K562 (cell line): Measurements from ENCODE around the gene PYY. TPM values are rescaled to one million over a fixed set of nuclear protein-coding genes. Genes with fewer than 3 reads are reported as not detected.

ENCODE experiments used
- ATAC-seq: fragments of 200-7000 bp; cut with Tn5 transposase; 3 replicates; pipeline ENCODE4 v1.9.1; 2020; ENCODE audit warnings: moderate library complexity
- BruUV-seq: library from RNA; stranded (reverse); fragments of 400-500 nt; replicated peaks from 2 replicates; lab custom pipeline; 2021; lab: Mats Ljungman, UMichigan
- CTCF ChIA-PET: fragments of 300-600 bp; formaldehyde crosslinking; extraction: SDS; loops from one replicate; lab custom pipeline; 2021; ENCODE audit warnings: low intra/inter-chr PET ratio; lab: Yijun Ruan, JAX
- POLR2A ChIA-PET: fragments of 300-600, 350-650 bp; sonication (Branson Sonifier 250); formaldehyde crosslinking; extraction: SDS; loops from one replicate; lab custom pipeline; 2021; ENCODE audit warnings: antibody characterized with exemption, inconsistent platforms; lab: Yijun Ruan, JAX
- DNase-seq, 4 experiments: peaks; one replicate each; pipeline versions ENCODE4 v3.0.0 to v3.0.0-alpha.2; 2011 to 2018; ENCODE audit warnings: low spot score in 3 of 4, mixed read lengths in 3 of 4; ENCODE audit errors: extremely low read depth in 1 of 4
- FAIRE-seq: peaks from 2 replicates; lab custom pipeline; 2011; peaks lifted over from hg19 to GRCh38; lab: Jason Lieb, UNC
- H2AFZ ChIP-seq: 2 replicates; pipeline ENCODE4 v1.6.0; 2011; ENCODE audit warnings: low read depth, low read length, control low read depth, inconsistent platforms
- H3K27ac ChIP-seq: fragments of 200-600 bp; 3 replicates; pipeline ENCODE4 v1.8.0; 2011; ENCODE audit warnings: low read depth, mild to moderate bottlenecking, control low read depth, inconsistent platforms, low read length, moderate library complexity, mixed read lengths; ENCODE audit errors: extremely low read depth
- H3K27me3 ChIP-seq, 2 experiments: fragments of 300-600 bp in 1 of 2; 2 replicates in 1 of 2; 3 replicates in 1 of 2; pipeline versions ENCODE4 v1.6.0 to v1.8.0; 2011; ENCODE audit warnings: inconsistent platforms in 2 of 2, low read length in 2 of 2, mild to moderate bottlenecking in 1 of 2, mixed read lengths in 1 of 2, moderate library complexity in 1 of 2; ENCODE audit not compliant: control insufficient read depth in 2 of 2, insufficient read depth in 2 of 2
- H3K36me3 ChIP-seq: fragments of 300-600 bp; 3 replicates; pipeline ENCODE4 v1.8.0; 2011; ENCODE audit warnings: mild to moderate bottlenecking, low read length, inconsistent platforms; ENCODE audit not compliant: control insufficient read depth, insufficient read depth
- H3K4me1 ChIP-seq, 2 experiments: fragments of 200-600 bp in 1 of 2; replicated peaks in 1 of 2; 2 replicates in 1 of 2; 3 replicates in 1 of 2; pipeline versions ENCODE4 v1.5.1 to v1.8.0; 2011; ENCODE audit warnings: inconsistent platforms in 2 of 2, low read length in 2 of 2, mild to moderate bottlenecking in 1 of 2, mixed read lengths in 1 of 2, moderate library complexity in 1 of 2; ENCODE audit not compliant: control insufficient read depth in 2 of 2, insufficient read depth in 2 of 2
- H3K4me2 ChIP-seq: 2 replicates; pipeline ENCODE4 v1.6.1; 2011; ENCODE audit warnings: low read length, control low read depth, inconsistent platforms, mixed read lengths; ENCODE audit not compliant: insufficient read depth
- H3K4me3 ChIP-seq: fragments of 200-600 bp; sonication (generic), shearing (Covaris generic); 2 replicates; pipeline ENCODE4 v1.5.1; 2016; ENCODE audit warnings: control low read depth, inconsistent platforms
- H3K79me2 ChIP-seq: fragments of 200-600 bp; 3 replicates; pipeline ENCODE4 v1.8.0; 2011; ENCODE audit warnings: low read length, inconsistent platforms; ENCODE audit not compliant: control insufficient read depth, insufficient read depth
- H3K9ac ChIP-seq, 2 experiments: 2 replicates each; pipeline versions ENCODE4 v1.6.0 to v1.6.1; 2011; ENCODE audit warnings: low read depth in 2 of 2, low read length in 2 of 2, control low read depth in 1 of 2, inconsistent platforms in 1 of 2, mild to moderate bottlenecking in 1 of 2, mixed read lengths in 1 of 2; ENCODE audit not compliant: insufficient read depth in 1 of 2
- H3K9me1 ChIP-seq: one replicate; pipeline ENCODE4 v1.6.0; 2011; ENCODE audit warnings: inconsistent platforms, mild to moderate bottlenecking, low read length, moderate library complexity; ENCODE audit not compliant: control insufficient read depth, insufficient read depth
- H3K9me3 ChIP-seq: replicated peaks from 2 replicates; pipeline ENCODE4 v1.5.1; 2011; ENCODE audit warnings: low read depth, low read length, inconsistent platforms; ENCODE audit not compliant: control insufficient read depth, insufficient read depth
- H4K20me1 ChIP-seq: replicated peaks from 2 replicates; pipeline ENCODE4 v1.6.1; 2011; ENCODE audit warnings: low read length, inconsistent platforms, mixed read lengths; ENCODE audit not compliant: control insufficient read depth, insufficient read depth
- GTF2A2 ChIP-seq: IDR thresholded peaks from 2 replicates; pipeline ENCODE4 v1.6.1; 2016; ENCODE audit warnings: mild to moderate bottlenecking, missing genetic modification characterization, missing compliant biosample characterization
- HOMEZ ChIP-seq: fragments of 250-450 bp; sonication (Bioruptor Pico); IDR thresholded peaks from 2 replicates; pipeline ENCODE4 v1.4.0; 2020; ENCODE audit warnings: mild to moderate bottlenecking, moderate library complexity
- MTF1 ChIP-seq: fragments of 250-450 bp; sonication (Bioruptor Pico); IDR thresholded peaks from 2 replicates; pipeline ENCODE4 v1.9.0; 2021; ENCODE audit warnings: moderate library complexity, mild to moderate bottlenecking, inconsistent platforms, borderline replicate concordance
- NFIX ChIP-seq: fragments of 250-450 bp; sonication (Bioruptor Pico); IDR thresholded peaks from 2 replicates; pipeline ENCODE4 v1.4.0; 2020; ENCODE audit warnings: low read depth, mild to moderate bottlenecking, moderate library complexity
- POLR2A ChIP-seq: fragments of 450-650 bp; conservative IDR thresholded peaks from 2 replicates; pipeline ENCODE4 v1.6.1; 2016
- POLR3A ChIP-seq: IDR thresholded peaks from 2 replicates; pipeline ENCODE4 v1.6.1; 2011; ENCODE audit warnings: borderline replicate concordance, mild to moderate bottlenecking, moderate library complexity; ENCODE audit not compliant: insufficient read length, insufficient read depth; ENCODE audit errors: extremely low read depth
- RCOR1 ChIP-seq, 2 experiments: IDR thresholded peaks; 2 replicates each; pipeline ENCODE4 v1.6.1; 2012; ENCODE audit warnings: low read depth in 2 of 2, low read length in 2 of 2, borderline replicate concordance in 1 of 2, improper control_type of control experiment in 1 of 2
- SLC30A9 ChIP-seq: fragments of 250-450 bp; sonication (Bioruptor Pico); IDR thresholded peaks from 2 replicates; pipeline ENCODE4 v1.8.0; 2022; ENCODE audit warnings: mild to moderate bottlenecking, moderate library complexity
- SUPT5H ChIP-seq: fragments of 450-650 bp; IDR thresholded peaks from 2 replicates; pipeline ENCODE4 v1.6.1; 2016
- ZBTB11 ChIP-seq, 3 experiments: fragments of 200-800 bp in 1 of 3; fragments of 250-450 bp in 1 of 3; fragments of 450-650 bp in 1 of 3; sonication (Bioruptor Pico) in 1 of 3; sonication (Bioruptor generic) in 1 of 3; formaldehyde crosslinking in 1 of 3; IDR thresholded peaks; 2 replicates each; pipeline versions ENCODE4 v1.6.1 to v1.8.0; 2016 to 2022; ENCODE audit warnings: mild to moderate bottlenecking in 2 of 3, missing genetic modification characterization in 2 of 3, missing compliant biosample characterization in 1 of 3, moderate library complexity in 1 of 3
- ZNF133 ChIP-seq: fragments of 250-450 bp; sonication (Bioruptor Pico); IDR thresholded peaks from 2 replicates; pipeline ENCODE4 v1.4.0; 2020; ENCODE audit warnings: mild to moderate bottlenecking
- ZNF140 ChIP-seq: fragments of 250-450 bp; sonication (Bioruptor Pico); IDR thresholded peaks from 2 replicates; pipeline ENCODE4 v1.8.0; 2021; ENCODE audit warnings: moderate library complexity, mild to moderate bottlenecking, inconsistent platforms
- ZNF277 ChIP-seq: fragments of 250-450 bp; sonication (Bioruptor Pico); IDR thresholded peaks from 2 replicates; pipeline ENCODE4 v1.8.0; 2022; ENCODE audit warnings: inconsistent platforms, mild to moderate bottlenecking, moderate library complexity, borderline replicate concordance
- ZNF449 ChIP-seq: fragments of 250-450 bp; sonication (Bioruptor Pico); IDR thresholded peaks from 2 replicates; pipeline ENCODE4 v1.8.0; 2022; ENCODE audit warnings: moderate library complexity, mild to moderate bottlenecking, inconsistent platforms
- ZNF707 ChIP-seq: fragments of 250-450 bp; sonication (Bioruptor Pico); conservative IDR thresholded peaks from 2 replicates; pipeline ENCODE4 v1.8.0; 2022; ENCODE audit warnings: inconsistent platforms, mild to moderate bottlenecking, moderate library complexity
- WGBS: fragments of 100-300 bp; shearing (Covaris generic); methylation state at CpG from one replicate; pipeline ENCODE4 v1.1.6; 2016; ENCODE audit warnings: low coverage, mixed read lengths; ENCODE audit not compliant: insufficient coverage; ENCODE audit errors: missing lambda C conversion rate; 5-methylcytosine and 5-hydroxymethylcytosine counted together
- in situ Hi-C: fragments of 300-500 bp; cut with MboI; formaldehyde crosslinking; loops from 4 replicates; pipeline ENCODE4 v1.15.0; 2018; ENCODE audit warnings: inconsistent platforms, mixed read lengths
- intact Hi-C: fragments of 100-400 bp; cut with micrococcal nuclease; formaldehyde crosslinking; loops from 2 replicates; pipeline ENCODE4 v1.14.2; 2022
- polyA plus RNA-seq, 8 experiments: library from polyadenylated mRNA; depleted of rRNA in 4 of 8; stranded (reverse) in 5 of 8; unstranded in 3 of 8; fragments of >200 nt; fragmentation: Nextera tagmentation in 2 of 8; fragmentation: Illumina TruSeq in 1 of 8; extraction: Ambion mirVana in 2 of 8; extraction: Trizol in 1 of 8; gene quantifications; 2 replicates each; pipeline versions ENCODE4 v1.2.1 to v1.2.3, GENCODE V29; 2011 to 2014; ENCODE audit warnings: inconsistent platforms in 1 of 8, missing spikeins in 1 of 8
- total RNA-seq, 7 experiments: library from RNA; depleted of rRNA in 6 of 7; stranded (reverse); fragments of >200 nt in 6 of 7; fragmentation: Illumina TruSeq in 2 of 7; extraction: Trizol in 2 of 7; gene quantifications; 2 replicates each; pipeline versions ENCODE4 v1.2.1 to v1.2.3, GENCODE V29; 2011 to 2021; ENCODE audit warnings: low replicate concordance in 1 of 7

The PYY gene
- total and polyA plus RNA-seq, 9 of the 15 experiments (the other 6 are each of a cell fraction or from before 2014, with no cell fraction given) = not detected

- Histone ChIP-seq H3K4me2 (no peak overlapping the region), H3K27ac (no peak overlapping the region), H4K20me1 (no peaks in the 10 kb centered on the region), H3K79me2 (no peaks in the 10 kb centered on the region), H3K9ac (no peak overlapping the region), H3K9me1 (no peaks in the 10 kb centered on the region), H3K4me3 (no peak overlapping the region), H3K36me3 (no peaks in the 10 kb centered on the region), H2AFZ (no peak overlapping the region), H3K27me3 (peaks cover 19 to 50% of the 10 kb centered on the region in 2 experiments), H3K9me3 (no peaks in the 10 kb centered on the region; the same call in 1 of the 2 replicates), H3K4me1 (no peaks in the 10 kb centered on the region)
- DNase-seq (no peak), FAIRE-seq (no peak), ATAC-seq (no peak)
- ChIA-PET CTCF (no interaction called here), POLR2A (no interaction called here)
- 69% methylated on average over 19 of the region's 27 CpGs for WGBS
- intact Hi-C loops (no loop called here), in situ Hi-C loops (no loop called here)
- BruUV-seq = no TSS peak
- TF ChIP-seq GTF2A2 (tag) = no peak
- 0 out of 2 replicates have a peak, but pooled peaks have one; percentile 23 for TF ChIP-seq ZNF140 (CRISPR knock-in tag)
- TF ChIP-seq POLR2A = no peak
- no peak for TF ChIP-seq RCOR1 (IDR thresholded peaks at IDR 0.05; ENCODE audit: borderline replicate concordance in 1 of 2, low read depth in 2 of 2, low read length in 2 of 2)
- TF ChIP-seq POLR3A = no peak
- no peak for TF ChIP-seq HOMEZ (CRISPR knock-in tag)
- TF ChIP-seq ZNF133 (CRISPR knock-in tag) = no peak
- peak in 1 of 3 experiments; percentile 74; a peak in 2 of 6 replicates for TF ChIP-seq ZBTB11 (CRISPR knock-in tag; IDR thresholded peaks at IDR 0.05)
- peak; percentile 78; the same call in 1 of the 2 replicates for TF ChIP-seq ZNF449 (CRISPR knock-in tag)
- peak; percentile 95 for TF ChIP-seq ZNF277 (CRISPR knock-in tag)
- peak; percentile 58; the same call in 1 of the 2 replicates for TF ChIP-seq NFIX (CRISPR knock-in tag)
- peak; percentile 59 for TF ChIP-seq ZNF707 (CRISPR knock-in tag)
- peak; percentile 81; the same call in 1 of the 2 replicates for TF ChIP-seq MTF1 (CRISPR knock-in tag)
- TF ChIP-seq SLC30A9 (CRISPR knock-in tag) = peak; percentile 86; the same call in 1 of the 2 replicates
- TF ChIP-seq SUPT5H = no peak
Measured at GRCh38 chr17:43975898-43976297, 22.2 kb upstream of the PYY start.
